Activated CD4-positive, alpha-beta T cell treated with anti-CD3 and anti-CD28 coated beads, Interleukin-2, amount 50 U/mL, for 4 hours (primary cell): ENCODE results near the gene TLR9.

Experiments
- DNase-seq, 2 experiments: peaks; one replicate each; pipeline ENCODE4 v3.0.0-alpha.2; 2020

The TLR9 gene

DNA sequence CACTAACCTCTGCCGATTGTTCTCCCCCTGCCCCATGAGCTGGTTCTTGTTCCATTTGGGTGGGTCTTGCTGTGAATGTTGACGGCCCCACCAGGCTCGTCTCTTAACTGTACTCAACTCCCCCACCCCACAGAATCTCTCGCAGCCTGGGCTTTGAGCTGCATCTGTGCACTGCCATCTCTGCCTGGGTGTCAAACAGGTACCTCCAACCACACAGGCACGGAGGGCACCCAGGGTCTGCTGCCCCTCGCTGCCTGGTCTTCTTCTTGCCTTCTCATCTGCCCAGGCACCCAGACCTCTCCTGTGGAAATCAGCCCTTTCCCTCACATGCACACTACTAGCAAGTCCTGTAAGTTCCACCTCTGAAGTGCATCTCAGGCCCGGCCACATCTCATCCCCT is 10.1 kb downstream of the TLR9 start:
- DNase-seq, result no peak

DNA sequence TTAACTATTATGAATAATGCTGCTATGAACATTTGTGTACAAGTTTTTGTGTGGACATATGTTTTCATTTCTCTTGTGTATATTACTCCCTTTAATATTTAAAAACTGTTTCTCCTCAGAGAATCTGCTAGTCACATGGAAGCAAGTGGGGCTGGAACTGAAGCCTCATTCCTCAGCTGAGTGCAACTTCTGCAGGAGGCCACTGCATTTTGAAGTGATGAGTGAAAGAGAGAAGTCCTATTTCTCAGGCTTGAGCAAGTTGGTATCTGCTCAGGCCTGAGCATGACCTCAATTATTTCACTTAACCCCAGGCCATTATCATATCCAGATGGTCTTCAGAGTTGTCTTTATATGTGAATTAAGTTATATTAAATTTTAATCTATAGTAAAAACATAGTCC is 11.5 kb downstream of the TLR9 start:
- no peak for DNase-seq

DNA sequence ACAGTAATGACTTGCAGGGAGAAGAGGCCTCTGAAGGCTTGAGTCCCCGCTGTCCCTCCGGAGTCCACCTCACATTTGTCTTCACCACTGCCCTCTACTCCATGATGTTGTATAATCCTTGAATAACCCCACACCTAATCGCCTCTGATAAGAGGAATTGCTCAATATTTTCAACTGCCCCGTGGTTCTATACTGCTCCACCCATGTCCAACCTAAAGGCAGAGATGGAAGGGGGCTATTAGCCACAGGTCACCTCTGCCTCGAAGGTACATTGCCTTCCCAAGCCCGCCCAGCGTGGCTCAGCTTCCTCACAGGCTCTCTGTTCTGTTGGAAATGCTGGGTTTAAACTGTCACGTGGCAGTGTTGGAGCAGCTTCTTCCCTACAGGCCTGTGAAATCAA is 12.4 kb downstream of the TLR9 start:
- no peak for DNase-seq

DNA sequence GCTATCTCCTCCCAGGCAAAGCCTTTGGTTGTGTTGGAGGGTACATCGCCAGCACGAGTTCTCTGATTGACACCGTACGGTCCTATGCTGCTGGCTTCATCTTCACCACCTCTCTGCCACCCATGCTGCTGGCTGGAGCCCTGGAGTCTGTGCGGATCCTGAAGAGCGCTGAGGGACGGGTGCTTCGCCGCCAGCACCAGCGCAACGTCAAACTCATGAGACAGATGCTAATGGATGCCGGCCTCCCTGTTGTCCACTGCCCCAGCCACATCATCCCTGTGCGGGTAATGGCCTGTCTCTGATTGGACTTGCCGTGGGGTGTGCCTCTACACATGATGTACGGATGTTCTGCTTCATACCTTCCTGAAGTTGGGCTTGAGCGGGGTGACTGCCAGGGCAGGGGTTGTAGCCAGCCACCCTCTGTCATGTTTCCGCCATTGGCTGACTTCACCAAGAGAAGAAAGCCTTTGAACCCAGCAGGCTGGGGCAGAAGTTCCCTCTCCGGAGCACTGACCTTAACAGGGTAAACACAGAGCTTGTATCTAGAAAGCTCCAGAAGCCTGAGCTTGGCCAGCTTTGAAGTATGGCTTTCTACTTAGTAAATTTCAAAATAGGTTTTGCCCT is 14.1 kb downstream of the TLR9 start:
- DNase-seq, result no peak

DNA sequence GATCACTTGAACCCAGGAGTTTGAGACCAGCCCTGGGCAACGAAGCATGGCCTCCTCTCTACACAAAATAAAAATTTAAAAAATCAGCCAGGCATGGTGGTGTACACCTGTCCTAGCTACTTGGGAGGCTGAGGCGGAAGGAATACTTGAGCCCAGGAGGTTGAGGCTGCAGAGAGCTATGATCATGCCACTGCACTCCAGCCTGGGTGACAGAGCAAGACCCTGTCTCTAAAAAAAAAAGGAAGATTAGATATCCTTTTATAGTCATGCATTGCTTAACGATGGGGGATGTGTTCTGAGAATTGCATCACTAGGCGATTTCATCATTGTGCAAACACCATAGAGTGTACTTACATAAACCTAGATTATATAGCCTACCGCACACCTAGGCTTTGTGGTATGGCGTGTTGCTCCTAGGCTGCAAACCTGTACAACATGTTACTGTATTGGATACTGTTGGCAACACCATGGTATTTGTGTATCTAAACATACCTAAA is 14.8 kb downstream of the TLR9 start:
- no peak for DNase-seq

DNA sequence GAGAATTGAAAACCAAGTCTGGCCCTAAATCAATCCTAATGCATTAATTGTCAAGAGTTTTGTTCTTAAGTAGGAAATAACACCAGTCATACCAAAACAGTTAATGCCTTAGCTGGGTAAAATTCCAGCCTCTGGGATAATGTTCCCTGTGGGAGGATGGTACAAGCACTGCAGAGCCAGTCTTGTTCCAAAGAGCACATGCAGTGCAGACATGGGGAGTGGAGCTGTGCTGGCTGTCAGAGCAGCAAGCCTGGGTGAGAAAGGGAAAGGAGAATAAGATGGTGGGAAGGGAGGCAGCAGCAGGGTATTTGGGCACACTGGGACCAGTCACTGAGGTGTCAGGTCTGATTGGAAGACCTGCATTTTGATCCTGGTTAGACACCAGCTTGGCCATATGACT is 15.4 kb downstream of the TLR9 start:
- no peak for DNase-seq

DNA sequence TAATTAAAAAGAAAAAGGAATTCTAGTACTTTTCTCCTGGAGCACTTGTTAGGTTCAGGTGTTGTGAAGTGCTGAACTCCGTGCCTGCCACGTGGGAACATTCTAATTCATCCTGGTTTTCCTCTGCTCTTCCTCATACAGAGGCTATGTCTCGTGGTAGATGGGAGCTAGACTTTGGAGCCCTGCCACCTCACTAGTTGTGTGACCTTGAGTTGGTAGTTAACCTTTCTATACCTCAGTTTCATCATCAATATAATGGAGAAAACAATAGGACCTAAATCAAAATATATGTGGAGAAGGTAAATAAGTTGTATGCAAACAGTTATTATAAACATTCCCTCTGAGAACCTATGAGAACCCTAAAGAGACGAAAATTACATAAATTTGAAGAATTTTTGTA is 16.9 kb downstream of the TLR9 start:
- no peak for DNase-seq

DNA sequence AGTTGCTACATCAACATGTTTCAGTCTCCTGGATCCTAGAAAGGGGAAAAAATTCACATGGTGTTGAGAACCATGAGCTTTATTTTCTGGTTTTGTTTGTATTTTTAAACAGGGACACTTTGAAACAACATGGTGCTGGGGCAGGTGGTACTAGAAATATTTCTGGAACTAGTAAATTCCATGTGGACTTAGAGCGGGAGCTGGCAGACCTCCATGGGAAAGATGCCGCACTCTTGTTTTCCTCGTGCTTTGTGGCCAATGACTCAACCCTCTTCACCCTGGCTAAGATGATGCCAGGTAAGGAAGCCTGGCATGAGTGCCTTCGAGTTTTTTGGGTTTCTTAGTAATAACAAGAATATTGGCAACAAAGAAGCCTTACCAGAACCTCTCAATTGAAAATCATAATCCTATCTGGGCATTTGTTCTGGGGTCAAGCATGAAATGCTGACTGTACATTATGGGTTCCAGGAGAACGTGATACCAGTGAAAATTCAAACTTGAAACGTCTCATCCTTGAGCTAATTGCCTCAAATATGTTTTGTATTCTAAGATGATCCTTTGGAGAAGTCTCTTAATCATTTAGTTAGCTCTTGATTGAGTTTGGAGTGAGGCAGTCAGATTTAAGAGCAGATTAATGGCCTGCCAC is 19.6 kb downstream of the TLR9 start:
- no peak for DNase-seq

DNA sequence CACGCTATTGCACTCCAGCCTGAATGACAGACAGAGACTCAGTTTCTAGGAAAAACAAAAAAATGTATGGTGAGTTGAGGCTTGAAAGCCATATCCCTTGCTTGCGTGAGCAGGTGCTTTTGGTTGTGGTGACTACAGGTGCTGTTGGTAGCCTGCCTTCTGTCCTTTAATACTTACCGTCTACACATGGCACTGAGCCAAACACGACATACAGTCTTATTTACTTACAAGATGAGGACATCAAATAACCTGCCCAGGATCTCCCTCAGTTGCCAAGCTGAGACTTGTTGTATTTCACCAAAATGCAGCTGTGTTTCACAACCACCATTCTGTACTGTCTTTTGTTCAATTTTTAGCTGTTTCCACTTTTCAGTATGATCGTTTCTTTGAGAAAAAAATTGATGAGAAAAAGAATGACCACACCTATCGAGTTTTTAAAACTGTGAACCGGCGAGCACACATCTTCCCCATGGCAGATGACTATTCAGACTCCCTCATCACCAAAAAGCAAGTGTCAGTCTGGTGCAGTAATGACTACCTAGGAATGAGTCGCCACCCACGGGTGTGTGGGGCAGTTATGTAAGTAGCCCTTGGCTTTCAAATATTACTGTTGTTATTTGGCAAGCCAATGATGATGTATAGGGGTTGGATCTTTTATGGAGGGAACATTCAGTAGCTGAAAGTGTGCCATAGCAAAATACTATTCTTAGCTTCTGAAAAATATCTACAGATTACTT is 20.9 kb downstream of the TLR9 start:
- DNase-seq, result no peak

DNA sequence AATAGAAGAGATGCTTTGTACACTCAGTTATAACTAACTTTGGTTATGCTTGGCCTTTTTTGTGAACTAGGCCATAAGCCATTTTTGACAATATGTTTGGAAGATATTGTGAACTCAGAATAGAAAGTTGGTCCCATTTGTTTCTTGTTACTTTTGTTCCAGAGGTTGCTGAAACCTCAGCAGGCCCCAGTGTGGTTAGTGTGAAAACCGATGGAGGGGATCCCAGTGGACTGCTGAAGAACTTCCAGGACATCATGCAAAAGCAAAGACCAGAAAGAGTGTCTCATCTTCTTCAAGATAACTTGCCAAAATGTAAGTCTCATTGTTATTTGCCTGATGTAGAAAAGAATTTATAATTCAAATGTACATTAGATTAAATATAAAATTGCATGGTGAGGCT is 21.7 kb downstream of the TLR9 start:
- no peak for DNase-seq

DNA sequence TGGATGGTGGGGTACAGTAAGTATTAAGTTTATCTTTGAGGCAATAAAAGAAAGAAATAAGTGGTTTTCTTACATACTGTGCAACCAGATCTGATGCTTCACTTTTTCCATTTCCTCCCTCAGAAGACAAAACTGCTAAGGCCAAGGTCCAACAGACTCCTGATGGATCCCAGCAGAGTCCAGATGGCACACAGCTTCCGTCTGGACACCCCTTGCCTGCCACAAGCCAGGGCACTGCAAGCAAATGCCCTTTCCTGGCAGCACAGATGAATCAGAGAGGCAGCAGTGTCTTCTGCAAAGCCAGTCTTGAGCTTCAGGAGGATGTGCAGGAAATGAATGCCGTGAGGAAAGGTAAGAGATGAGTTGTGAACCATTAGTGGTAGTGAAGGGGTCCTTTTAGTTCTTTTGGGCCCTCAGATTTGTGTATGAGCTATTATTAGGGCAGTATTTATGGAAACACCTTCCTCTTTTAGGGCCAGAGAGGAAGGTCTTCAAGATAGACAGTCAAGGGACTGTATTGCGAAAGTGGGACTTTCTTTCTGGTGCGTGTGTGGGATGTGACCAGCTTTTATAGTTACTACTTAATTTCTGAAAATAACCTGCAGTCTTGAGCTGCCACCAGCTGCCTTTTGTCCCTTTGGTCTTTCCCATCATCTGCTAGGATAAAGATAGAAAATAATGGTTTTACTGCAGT is 22.9 kb downstream of the TLR9 start:
- DNase-seq, result no peak

DNA sequence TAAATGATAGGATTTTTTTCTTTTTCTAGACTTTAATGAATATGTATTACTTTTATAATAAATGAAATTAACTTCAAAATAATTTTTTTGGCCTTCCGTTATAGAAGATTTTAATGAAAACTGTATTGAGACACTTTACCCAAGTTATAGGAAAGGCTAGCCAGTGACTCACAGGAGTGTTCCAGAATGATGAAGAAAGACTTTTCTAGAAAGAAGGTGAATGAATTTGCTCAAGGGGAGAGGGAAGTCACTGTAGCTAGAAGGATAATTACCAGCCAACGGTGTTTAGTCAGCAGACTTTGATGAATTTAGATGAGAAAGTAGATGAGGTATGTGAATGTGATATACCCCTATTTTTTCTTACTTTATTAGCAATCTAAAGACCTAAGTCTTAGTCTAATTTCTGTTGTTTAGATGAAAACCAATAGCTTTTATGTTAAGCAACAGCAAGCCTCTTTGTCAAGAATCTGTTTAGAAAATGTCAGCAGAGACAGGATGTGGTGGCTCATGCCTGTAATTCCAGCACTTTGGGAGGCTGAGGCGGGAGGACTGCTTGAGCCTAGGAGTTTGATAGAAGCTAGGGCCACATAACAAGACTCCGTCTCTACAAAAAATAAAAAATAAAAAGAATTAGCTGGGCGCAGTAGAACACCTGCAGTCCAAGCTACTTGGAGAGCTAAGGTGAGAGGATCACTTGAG is 24.3 kb downstream of the TLR9 start:
- no peak for DNase-seq

DNA sequence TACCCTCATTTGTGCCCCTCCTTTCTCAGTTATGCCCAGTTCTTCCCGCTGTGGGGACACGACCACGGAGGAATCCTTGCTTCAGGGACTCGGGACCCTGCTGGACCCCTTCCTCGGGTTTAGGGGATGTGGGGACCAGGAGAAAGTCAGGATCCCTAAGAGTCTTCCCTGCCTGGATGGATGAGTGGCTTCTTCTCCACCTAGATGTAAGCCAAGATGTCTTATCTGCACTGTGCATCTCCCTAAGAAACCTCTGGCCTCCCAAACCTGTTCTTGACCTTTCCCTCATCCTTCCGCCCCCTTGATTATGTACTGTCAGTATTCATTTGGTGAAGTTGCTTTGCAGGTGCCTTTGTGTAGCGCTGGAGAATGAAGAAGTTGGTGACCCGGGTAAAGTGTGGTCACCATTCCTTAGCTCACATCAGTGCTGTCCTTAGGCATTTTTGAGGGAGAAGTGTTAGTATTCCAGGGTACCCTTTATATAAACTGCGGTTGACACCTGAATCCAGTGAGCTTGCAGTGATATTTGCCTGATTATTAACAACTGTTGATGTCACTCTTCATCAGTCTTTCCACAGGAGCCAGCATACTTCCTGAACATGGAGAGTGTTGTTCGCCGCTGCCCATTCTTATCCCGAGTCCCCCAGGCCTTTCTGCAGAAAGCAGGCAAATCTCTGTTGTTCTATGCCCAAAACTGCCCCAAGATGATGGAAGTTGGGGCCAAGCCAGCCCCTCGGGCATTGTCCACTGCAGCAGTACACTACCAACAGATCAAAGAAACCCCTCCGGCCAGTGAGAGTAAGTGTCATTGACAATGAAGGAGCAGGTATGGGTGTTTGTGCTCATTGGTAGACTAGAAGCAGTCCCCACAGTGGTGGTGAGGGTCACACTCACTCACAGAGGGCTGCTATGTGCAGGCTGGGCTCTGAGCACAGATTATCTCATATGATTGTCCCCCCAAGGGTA is 26.5 kb downstream of the TLR9 start:
- DNase-seq, result no peak

DNA sequence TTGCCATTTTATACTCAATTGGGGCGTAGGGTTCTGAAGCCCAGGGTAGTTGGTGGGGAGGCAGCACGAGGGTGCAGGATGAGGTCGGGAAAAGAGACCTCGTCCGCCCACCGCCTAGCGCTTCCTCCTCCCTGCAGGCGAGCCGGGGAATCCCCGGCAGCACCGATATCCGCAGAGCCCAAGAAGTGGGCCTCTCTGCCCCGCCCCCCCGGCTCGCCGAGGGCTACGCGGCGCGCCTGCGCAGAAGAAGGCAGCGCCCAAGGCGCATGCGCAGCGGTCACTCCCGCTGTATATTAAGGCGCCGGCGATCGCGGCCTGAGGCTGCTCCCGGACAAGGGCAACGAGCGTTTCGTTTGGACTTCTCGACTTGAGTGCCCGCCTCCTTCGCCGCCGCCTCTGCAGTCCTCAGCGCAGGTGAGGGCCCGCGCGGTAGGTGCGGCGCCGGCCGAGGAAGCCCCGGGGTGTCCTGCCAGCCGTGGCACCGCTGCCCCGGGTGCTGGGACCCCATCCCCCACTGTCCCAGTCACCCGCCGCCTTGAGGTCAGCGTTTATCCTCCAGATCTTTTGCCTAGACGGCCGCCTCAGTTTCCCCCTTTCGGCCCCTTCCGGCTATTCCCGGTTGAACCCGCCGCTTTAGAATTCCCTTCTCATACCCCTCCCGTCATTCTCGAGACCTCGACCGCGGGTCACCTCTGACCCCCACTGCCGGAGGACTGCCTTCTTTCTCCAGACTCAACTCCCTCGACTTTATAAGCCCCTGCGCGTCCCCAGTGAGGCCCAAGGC is 27.4 kb downstream of the TLR9 start, which contains the start of gene ALAS1:
Gene ALAS1 (plus strand): TSS at position 319 of the 784 bp plus-strand sequence. CDS start 1,082 bp downstream, outside the sequence.
- peak; percentile 90 for DNase-seq

DNA sequence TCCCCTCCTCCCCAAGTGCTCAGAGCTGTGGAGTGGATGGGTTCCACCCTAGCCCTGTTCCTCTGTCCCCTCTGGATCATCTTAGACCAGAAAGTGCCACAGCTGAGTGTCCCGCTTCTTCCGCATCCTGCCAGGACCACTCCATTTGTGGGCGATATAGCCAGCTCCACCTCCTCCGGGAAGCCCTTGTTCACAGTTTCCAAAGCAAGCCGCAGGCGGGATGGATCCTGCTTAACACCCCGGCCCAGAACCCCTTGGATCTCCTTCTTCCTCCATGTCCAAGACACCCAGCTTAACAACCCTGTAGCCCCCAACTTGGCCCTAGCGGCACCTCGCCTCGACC is 28.0 kb downstream of the TLR9 start:
- no peak for DNase-seq

DNA sequence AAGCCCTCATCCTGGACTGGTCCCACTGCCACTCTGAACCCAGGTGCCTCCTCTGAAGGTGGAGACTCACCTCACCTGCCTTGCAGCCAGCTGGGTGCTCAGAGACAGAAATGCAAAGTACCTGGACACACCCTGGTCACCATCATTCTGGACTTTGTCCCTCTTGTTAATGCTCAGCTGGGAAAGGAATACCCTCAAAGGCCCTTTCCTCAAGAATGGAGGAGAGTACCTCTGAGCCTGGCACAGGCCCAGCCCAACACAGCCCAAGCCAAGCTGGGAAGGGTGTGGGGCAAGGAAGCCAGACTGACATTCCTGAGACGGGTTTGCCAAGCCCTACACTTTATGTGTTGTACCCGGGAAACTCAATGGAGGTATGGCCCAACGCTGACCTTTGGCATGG is 28.5 kb downstream of the TLR9 start:
- no peak for DNase-seq

DNA sequence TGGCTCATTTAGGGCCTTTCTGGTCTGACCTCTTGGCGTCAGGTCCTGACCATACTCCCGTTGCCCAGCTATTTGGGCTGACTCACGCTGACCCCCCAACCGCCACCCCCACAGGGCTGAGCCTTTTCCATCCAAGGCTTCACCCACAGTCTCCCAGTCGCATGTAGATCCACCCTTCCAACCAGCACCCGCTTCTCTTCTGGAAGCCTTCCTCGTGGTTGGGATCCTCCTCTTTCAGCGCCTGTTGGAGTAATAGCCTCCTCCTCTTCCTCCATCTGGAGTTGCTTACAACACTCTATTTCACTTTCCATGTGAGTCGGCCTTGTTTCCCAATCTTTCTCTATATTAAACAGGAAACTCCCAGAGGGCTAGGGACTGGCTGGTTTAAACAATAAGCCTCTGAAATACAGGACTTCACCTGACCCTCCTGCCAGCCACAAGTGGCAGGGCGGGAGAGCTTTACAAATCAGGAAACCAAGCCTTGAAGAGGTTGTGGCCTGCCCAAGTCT is 29.6 kb downstream of the TLR9 start:
- no peak for DNase-seq

DNA sequence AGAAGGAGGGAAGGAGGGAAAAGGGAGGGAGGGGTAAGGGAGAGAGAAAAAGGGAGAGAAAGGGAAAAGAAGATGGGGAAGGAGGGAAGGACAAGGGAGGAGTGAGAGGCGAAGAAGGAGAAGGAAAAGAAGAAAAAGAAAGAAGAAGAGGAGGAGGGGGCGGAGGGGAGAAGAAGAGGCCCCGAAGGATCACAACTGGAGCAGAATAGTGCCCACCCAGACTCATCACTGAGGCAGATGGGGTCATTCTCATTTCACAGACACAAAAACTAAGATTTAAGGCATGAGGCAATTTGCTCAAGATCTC is 30.2 kb downstream of the TLR9 start:
- DNase-seq, result no peak

DNA sequence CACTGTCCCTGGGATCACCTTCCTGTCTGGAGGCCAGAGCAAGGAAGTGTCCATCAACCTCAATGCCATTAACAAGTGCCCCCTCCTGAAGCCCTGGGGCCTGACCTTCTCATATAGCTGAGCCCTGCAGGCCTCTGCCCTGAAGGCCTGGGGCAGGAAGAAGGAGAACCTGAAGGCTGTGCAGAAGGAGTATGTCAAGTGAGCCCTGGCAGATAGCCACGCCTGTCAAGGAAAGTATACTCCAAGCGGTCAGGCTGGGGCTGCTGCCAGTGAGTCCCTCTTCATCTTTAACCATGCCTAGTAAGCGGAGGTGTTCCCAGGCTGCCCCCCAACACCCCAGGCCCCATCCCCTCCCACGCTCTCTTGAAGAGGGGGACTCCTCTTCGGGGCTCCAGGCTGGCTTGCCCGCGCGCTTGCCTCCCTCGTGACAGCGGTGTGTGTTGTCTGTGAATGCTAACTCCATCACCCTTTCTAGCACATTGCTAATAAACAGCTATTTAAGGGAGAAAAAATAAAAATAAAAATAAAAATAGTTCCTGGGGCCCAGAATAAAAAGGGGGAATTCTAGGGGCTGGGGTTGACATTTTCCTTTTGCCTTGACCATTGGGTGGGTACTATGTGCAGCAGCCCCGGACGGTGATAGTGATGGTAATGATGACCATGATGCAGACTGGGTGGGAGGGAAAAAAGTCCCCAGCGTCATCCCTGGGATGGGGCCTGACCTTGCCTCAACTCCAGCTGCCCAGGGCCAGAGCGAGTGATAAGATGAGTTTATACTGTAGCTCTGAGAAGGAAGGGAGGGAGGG is 30.8 kb downstream of the TLR9 start:
- no peak for DNase-seq

DNA sequence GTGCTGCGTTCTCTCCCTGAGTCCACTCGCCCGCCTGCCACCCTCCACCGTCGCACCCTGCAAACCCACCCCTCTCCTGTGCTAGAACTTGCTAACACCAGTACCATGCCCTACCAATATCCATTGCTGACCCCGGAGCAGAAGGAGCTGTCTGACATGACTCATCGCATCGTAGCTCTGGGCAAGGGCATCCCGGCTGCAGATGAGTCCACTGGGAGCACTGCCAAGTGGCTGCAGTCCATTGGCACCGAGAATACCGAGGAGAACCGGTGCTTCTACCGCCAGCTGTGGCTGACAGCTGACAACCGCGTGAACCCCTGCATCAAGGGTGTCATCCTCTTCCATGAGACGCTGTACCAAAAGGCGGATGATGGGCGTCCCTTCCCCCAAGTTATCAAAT is 32.4 kb downstream of the TLR9 start:
- no peak for DNase-seq
